Smooth muscle cell (in vitro differentiated cells): Measurements from ENCODE around the gene IL1A. TPM values are rescaled to one million over a fixed set of nuclear protein-coding genes. Genes with fewer than 3 reads are reported as not detected.

Source experiments
- DNase-seq: peaks from one replicate; lab custom pipeline; 2025; ENCODE audit not compliant: unreplicated experiment; lab: John Stamatoyannopoulos, UW
- H2AFZ ChIP-seq: fragments of 200-600 bp; sonication (generic); 2 replicates; pipeline ENCODE4 v1.6.0; 2016; ENCODE audit warnings: antibody characterized with exemption, low read depth, mild to moderate bottlenecking
- H3F3A ChIP-seq: fragments of 200-600 bp; sonication (generic); 2 replicates; pipeline ENCODE4 v1.6.0; 2017; ENCODE audit warnings: antibody characterized with exemption, low read depth
- H3K27ac ChIP-seq: fragments of 200-600 bp; sonication (generic); 2 replicates; pipeline ENCODE4 v1.5.1; 2016; ENCODE audit warnings: low read depth, mild to moderate bottlenecking
- H3K27me3 ChIP-seq: fragments of 200-600 bp; sonication (generic); 2 replicates; pipeline ENCODE4 v1.6.1; 2016; ENCODE audit warnings: low read depth, mild to moderate bottlenecking
- H3K36me3 ChIP-seq: fragments of 200-600 bp; sonication (generic); 2 replicates; pipeline ENCODE4 v1.5.1; 2016; ENCODE audit warnings: low read depth
- H3K4me1 ChIP-seq: fragments of 200-600 bp; sonication (generic); 2 replicates; pipeline ENCODE4 v1.5.1; 2016; ENCODE audit warnings: low read depth
- H3K4me2 ChIP-seq: fragments of 200-600 bp; sonication (generic); 2 replicates; pipeline ENCODE4 v1.6.0; 2016; ENCODE audit warnings: mild to moderate bottlenecking
- H3K4me3 ChIP-seq: fragments of 200-600 bp; sonication (generic); 2 replicates; pipeline ENCODE4 v1.5.1; 2016; ENCODE audit warnings: mild to moderate bottlenecking
- H3K79me2 ChIP-seq: fragments of 200-600 bp; sonication (generic); 2 replicates; pipeline ENCODE4 v1.6.0; 2016; ENCODE audit warnings: low read depth, mild to moderate bottlenecking
- H3K9ac ChIP-seq: fragments of 200-600 bp; sonication (generic); 2 replicates; pipeline ENCODE4 v1.6.0; 2016; ENCODE audit warnings: low read depth
- H3K9me3 ChIP-seq: fragments of 200-600 bp; sonication (generic); replicated peaks from 2 replicates; pipeline ENCODE4 v1.5.1; 2016; ENCODE audit warnings: low read depth
- H4K20me1 ChIP-seq: fragments of 200-600 bp; sonication (generic); 2 replicates; pipeline ENCODE4 v1.6.0; 2016; ENCODE audit warnings: low read depth
- WGBS: methylation state at CpG from one replicate; pipeline ENCODE4 v1.1.7; 2016; ENCODE audit warnings: low lambda C conversion rate; 5-methylcytosine and 5-hydroxymethylcytosine counted together
- polyA plus RNA-seq: library from polyadenylated mRNA; unstranded; fragments of >200 nt; fragmentation: Nextera tagmentation; extraction: Ambion mirVana; gene quantifications from 2 replicates; pipeline ENCODE4 v1.2.1, GENCODE V29; 2016
- total RNA-seq: library from RNA; depleted of rRNA; stranded (reverse); fragments of >200 nt; gene quantifications from 2 replicates; pipeline ENCODE4 v1.2.3, GENCODE V29; 2014
- TF ChIP-seq, protein P1 (sequence below): fragments of 200-600 bp; sonication (generic); IDR thresholded peaks from 2 replicates; pipeline ENCODE4 v1.5.1; 2017; ENCODE audit warnings: borderline replicate concordance, mild to moderate bottlenecking, antibody characterized with exemption; ENCODE audit not compliant: insufficient read depth, poor library complexity, severe bottlenecking

IL1A gene
- total and polyA plus RNA-seq, 2 experiments from 2014 or later: 1.4 to 6.4 TPM

DNA sequence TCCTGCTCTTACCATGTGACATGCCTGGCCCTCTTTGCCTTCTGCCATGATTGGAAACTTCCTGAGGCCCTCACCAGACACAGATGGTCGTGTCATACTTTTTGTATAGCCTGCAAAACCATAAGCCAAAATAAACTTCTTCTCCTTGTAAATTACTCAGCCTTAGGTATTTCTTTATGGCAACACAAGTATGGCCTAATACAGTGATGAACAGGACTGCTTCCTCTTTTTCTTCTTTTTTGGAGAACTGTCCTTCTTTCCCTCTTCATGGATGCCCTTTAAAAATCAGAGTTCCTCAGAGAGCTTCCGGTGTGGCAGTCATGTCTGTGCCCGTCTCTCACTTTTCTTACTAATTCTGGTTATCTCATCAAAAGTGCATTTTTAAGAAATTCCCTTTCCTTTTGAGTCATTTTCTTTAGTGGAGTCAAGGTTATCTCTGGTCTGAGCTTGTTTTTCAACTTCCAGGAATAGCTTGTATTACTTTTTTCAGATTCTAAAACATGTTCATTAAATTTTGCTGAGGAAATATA is 9.2 kb upstream of the IL1A start:
- Histone ChIP-seq H3K36me3 (no peaks in the 10 kb centered on the region), H3F3A (peaks cover 15% of the 10 kb centered on the region), H2AFZ (peak overlapping the region; percentile 74), H3K9me3 (no peaks in the 10 kb centered on the region), H3K4me2 (peak overlapping the region; percentile 49), H3K4me1 (peaks cover 5% of the 10 kb centered on the region), H3K27me3 (no peaks in the 10 kb centered on the region), H3K9ac (peak overlapping the region; percentile 58), H3K79me2 (no peaks in the 10 kb centered on the region), H3K4me3 (no peak overlapping the region), H3K27ac (peak overlapping the region; percentile 94), H4K20me1 (no peaks in the 10 kb centered on the region)
- no peak for DNase-seq
- WGBS: 36% methylated on average over 3 of the region's 3 CpGs
- TF ChIP-seq, protein P1, sequence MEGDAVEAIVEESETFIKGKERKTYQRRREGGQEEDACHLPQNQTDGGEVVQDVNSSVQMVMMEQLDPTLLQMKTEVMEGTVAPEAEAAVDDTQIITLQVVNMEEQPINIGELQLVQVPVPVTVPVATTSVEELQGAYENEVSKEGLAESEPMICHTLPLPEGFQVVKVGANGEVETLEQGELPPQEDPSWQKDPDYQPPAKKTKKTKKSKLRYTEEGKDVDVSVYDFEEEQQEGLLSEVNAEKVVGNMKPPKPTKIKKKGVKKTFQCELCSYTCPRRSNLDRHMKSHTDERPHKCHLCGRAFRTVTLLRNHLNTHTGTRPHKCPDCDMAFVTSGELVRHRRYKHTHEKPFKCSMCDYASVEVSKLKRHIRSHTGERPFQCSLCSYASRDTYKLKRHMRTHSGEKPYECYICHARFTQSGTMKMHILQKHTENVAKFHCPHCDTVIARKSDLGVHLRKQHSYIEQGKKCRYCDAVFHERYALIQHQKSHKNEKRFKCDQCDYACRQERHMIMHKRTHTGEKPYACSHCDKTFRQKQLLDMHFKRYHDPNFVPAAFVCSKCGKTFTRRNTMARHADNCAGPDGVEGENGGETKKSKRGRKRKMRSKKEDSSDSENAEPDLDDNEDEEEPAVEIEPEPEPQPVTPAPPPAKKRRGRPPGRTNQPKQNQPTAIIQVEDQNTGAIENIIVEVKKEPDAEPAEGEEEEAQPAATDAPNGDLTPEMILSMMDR: no peak

DNA sequence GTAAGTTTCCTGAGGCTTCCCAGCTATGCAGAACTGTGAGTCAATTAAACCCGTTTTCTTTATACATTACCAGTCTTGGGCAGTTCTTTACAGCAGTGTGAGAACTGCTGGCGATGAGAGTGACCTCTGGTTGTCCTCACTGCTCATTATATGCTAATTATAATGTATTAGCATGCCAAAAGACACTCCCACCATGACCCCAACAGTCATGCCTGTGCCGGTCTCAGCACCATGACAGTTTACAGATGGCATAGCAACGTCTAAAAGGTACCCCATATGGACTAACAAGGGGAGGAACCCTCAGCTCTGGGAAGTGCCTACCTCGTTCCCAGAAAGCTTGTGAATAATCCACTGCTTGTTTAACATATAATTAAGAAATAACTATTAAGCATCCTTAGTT is 8.1 kb upstream of the IL1A start:
- no peak overlapping the region for H2AFZ ChIP-seq
- no peaks in the 10 kb centered on the region for H3K79me2 ChIP-seq
- no peaks in the 10 kb centered on the region for H3K9me3 ChIP-seq
- H3K4me2 ChIP-seq: no peak overlapping the region
- H3K36me3 ChIP-seq: no peaks in the 10 kb centered on the region
- H3K27me3 ChIP-seq: no peaks in the 10 kb centered on the region
- H3F3A ChIP-seq: peaks cover 15% of the 10 kb centered on the region
- H3K27ac ChIP-seq: peak overlapping the region; percentile 94
- 91% methylated on average over 5 of the region's 5 CpGs for WGBS
- peaks cover 5% of the 10 kb centered on the region for H3K4me1 ChIP-seq
- no peak overlapping the region for H3K9ac ChIP-seq
- DNase-seq: no peak
- TF ChIP-seq, protein P1: no peak
- H3K4me3 ChIP-seq: no peak overlapping the region
- H4K20me1 ChIP-seq: no peaks in the 10 kb centered on the region

DNA sequence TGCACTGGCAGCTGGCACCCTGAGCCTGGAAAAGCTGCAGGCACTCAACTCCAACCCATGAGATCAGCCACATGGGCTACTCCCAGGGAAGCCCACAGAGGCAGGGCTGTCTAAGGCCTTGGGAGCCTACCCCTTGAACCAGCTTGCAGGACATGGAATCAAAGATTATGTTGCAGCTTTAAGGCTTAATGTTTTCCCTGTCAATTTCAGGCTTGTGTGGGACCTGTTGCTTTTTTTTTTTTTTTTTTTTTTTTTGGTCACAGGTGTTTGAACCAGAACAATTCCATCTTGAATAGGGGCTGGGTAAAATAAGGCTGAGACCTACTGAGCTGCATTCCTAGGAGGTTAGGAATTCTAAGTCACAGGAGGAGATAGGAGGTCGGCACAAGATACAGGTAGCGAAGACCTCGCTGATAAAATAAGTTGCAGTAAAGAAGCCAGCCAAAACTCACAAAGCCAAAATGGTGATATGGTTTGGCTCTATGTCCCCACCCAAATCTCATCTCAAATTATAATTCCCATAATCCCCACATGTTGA is 7.5 kb upstream of the IL1A start:
- Histone ChIP-seq H3K4me2 (no peak overlapping the region), H3K79me2 (no peaks in the 10 kb centered on the region), H2AFZ (no peak overlapping the region), H3K9ac (no peak overlapping the region), H3K4me3 (no peak overlapping the region), H3K36me3 (no peaks in the 10 kb centered on the region), H3K4me1 (peaks cover 5% of the 10 kb centered on the region), H3K27me3 (no peaks in the 10 kb centered on the region), H3K27ac (no peak overlapping the region), H3K9me3 (no peaks in the 10 kb centered on the region), H3F3A (peaks cover 15% of the 10 kb centered on the region), H4K20me1 (no peaks in the 10 kb centered on the region)
- 90% methylated on average over 3 of the region's 3 CpGs for WGBS
- no peak for DNase-seq
- TF ChIP-seq, protein P1: no peak

DNA sequence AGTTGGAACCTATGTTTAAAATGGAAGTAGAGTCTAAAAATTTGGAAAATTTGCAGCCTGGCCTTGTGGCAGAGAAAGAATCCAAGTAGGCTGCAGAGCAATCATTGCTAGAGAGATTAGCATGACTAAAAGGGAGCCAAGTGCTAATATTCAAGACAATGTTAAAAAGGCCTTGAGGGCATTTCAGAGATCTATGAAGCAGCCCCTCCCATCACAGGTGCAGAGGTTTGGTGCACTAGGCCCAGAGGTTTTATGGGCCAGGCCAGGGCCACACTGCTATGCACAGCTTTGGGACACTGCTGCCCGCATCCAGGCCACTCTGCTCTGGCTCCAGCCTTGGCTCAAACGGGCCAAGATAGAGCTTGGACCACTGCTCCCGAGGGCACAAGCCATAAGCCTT is 6.7 kb upstream of the IL1A start:
- TF ChIP-seq, protein P1: no peak
- Histone ChIP-seq H3K9me3 (no peaks in the 10 kb centered on the region), H4K20me1 (no peaks in the 10 kb centered on the region), H2AFZ (no peak overlapping the region), H3K27me3 (no peaks in the 10 kb centered on the region), H3K27ac (no peak overlapping the region), H3K4me3 (no peak overlapping the region), H3K79me2 (no peaks in the 10 kb centered on the region), H3K9ac (no peak overlapping the region), H3F3A (peaks cover 15% of the 10 kb centered on the region), H3K36me3 (no peaks in the 10 kb centered on the region), H3K4me1 (peaks cover 5% of the 10 kb centered on the region), H3K4me2 (no peak overlapping the region)
- DNase-seq: no peak
- 95% methylated on average over 3 of the region's 3 CpGs for WGBS
